CD4-positive, alpha-beta T cell (primary cell): ENCODE data around the gene TECPR2. TPM values are rescaled to one million over a fixed set of nuclear protein-coding genes. Genes with fewer than 3 reads are reported as not detected.
"Not testable (repeated sequence)": the region's sequence is repeated elsewhere in the genome, so short reads cannot be mapped to it uniquely, and the experiment has no call there.

Experiments used
- ATAC-seq: fragments of 200-7000 bp; cut with Tn5 transposase; one replicate; pipeline ENCODE4 v1.10.0; 2022; ENCODE audit warnings: mild to moderate bottlenecking; ENCODE audit not compliant: poor library complexity
- CTCF ChIA-PET: fragments of 350-600 bp; sonication (Branson Sonifier 250); formaldehyde crosslinking; loops from one replicate; lab custom pipeline; 2021; ENCODE audit warnings: antibody characterized with exemption, inconsistent platforms; lab: Charles Lee
- POLR2A ChIA-PET: fragments of 350-600 bp; sonication (Branson Sonifier 250); formaldehyde crosslinking; loops from one replicate; lab custom pipeline; 2021; ENCODE audit warnings: antibody characterized with exemption, inconsistent platforms; lab: Charles Lee
- DNase-seq, 14 experiments: peaks; one replicate each; pipeline ENCODE4 v3.0.0-alpha.2; 2013 to 2020; ENCODE audit warnings: mixed read lengths in 2 of 14
- H3K27ac ChIP-seq, 2 donors: one replicate each; pipeline versions ENCODE4 v1.5.1 to v1.7.0; 2013; ENCODE audit warnings: low read length in 2 of 2, low read depth in 1 of 2, mild to moderate bottlenecking in 1 of 2
- H3K27me3 ChIP-seq, 2 experiments: 1 replicate in 1 of 2; 2 replicates in 1 of 2; pipeline versions ENCODE4 v1.6.1 to v1.7.0; 2013; ENCODE audit warnings: low read length in 2 of 2, control low read depth in 1 of 2, mild to moderate bottlenecking in 1 of 2, moderate library complexity in 1 of 2; ENCODE audit not compliant: insufficient read depth in 2 of 2, control insufficient read depth in 1 of 2
- H3K36me3 ChIP-seq: one replicate; pipeline ENCODE4 v1.6.1; 2013; ENCODE audit warnings: low read length, control low read depth; ENCODE audit not compliant: insufficient read depth
- H3K4me1 ChIP-seq: one replicate; pipeline ENCODE4 v1.6.1; 2013; ENCODE audit warnings: low read length, control low read depth; ENCODE audit not compliant: insufficient read depth
- H3K4me3 ChIP-seq: one replicate; pipeline ENCODE4 v1.5.1; 2013; ENCODE audit warnings: mild to moderate bottlenecking, low read length, moderate library complexity
- H3K9me3 ChIP-seq, 2 experiments: 1 replicate in 1 of 2; 2 replicates in 1 of 2; pipeline versions ENCODE4 v1.6.1 to v1.7.0; 2013; ENCODE audit warnings: low read length in 2 of 2, mild to moderate bottlenecking in 2 of 2, control low read depth in 1 of 2, moderate library complexity in 1 of 2; ENCODE audit not compliant: control insufficient read depth in 1 of 2, insufficient read depth in 1 of 2
- H3K27ac Mint-ChIP-seq: one replicate; pipeline ENCODE4 v1.8.0; 2020; ENCODE audit warnings: mixed read lengths
- H3K27me3 Mint-ChIP-seq: one replicate; pipeline ENCODE4 v1.8.0; 2021; ENCODE audit warnings: mixed read lengths
- H3K36me3 Mint-ChIP-seq: one replicate; pipeline ENCODE4 v1.8.0; 2021; ENCODE audit warnings: low read depth, mixed read lengths
- H3K4me1 Mint-ChIP-seq: one replicate; pipeline ENCODE4 v1.8.0; 2021; ENCODE audit warnings: low read depth, mixed read lengths
- H3K4me3 Mint-ChIP-seq: one replicate; pipeline ENCODE4 v1.8.0; 2020; ENCODE audit warnings: mild to moderate bottlenecking, mixed read lengths
- H3K9me3 Mint-ChIP-seq: one replicate; pipeline ENCODE4 v1.8.0; 2020; ENCODE audit warnings: mixed read lengths
- intact Hi-C, 2 experiments: fragments of 100-400 bp; cut with DNase I in 1 of 2; cut with micrococcal nuclease in 1 of 2; formaldehyde crosslinking; loops; one replicate each; pipeline versions ENCODE4 v1.15.1 to v1.9.0; 2023 to 2025; cut with DNase I, micrococcal nuclease
- total RNA-seq, 174 experiments: library from RNA in 2 of 174; stranded (reverse) in 2 of 174; gene quantifications; one replicate each; pipeline ENCODE4 v1.2.3 and lab custom pipeline; 2021 to 2026
- TF ChIP-seq, protein P1 (sequence below): fragments of 200-600 bp; IDR thresholded peaks from one replicate; pipeline ENCODE4 v1.8.0; 2022; ENCODE audit warnings: antibody characterized with exemption, mild to moderate bottlenecking

The TECPR2 gene
- total RNA-seq, 2 experiments from 2014 or later = 5.0 to 5.4 TPM

DNA sequence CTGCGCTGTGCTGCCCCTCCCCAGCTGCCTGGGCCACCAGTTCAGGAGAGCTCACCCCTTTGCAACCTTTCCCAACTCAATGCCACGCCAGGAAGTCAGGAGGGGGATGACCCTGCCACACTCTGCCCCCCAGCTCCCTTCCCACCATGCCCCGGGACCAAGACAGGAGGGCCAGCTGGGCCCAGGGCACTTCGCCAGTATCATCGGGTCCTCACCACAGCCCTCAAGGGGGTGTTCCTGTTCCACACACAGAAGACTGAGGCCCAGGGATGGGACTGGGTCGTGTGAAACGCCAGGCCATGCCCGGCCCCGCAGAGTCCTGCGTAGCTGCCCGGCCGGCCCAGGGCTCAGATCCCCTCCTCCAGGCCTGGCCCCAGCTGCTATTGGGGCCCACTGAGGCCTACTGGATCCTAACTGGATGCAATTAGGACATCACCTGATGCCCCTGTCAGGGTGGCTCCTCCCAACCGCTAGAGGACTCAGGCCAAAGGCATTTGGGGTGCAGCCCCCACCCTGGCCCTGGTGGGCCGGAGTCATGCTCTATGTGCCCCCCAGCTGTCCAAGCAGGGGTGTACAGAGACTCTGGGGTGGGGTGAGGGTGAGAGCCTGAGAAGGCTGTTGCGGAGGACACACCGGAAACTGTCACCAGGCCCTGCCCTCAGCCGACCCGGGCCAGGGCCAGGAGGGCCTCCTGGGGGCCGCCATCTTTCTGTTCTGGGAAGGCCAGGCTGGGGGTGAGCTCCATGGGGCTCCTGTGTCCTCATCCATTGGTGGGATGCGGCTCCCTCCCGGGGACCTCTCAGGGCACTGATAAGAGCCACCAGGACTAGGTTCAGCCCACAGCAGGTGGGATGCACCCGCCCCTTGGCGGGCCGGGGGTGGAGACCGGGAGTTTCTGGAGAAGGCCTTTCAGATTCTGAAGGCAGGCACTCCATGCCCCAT is 176.1 kb downstream of the TECPR2 start:
- Histone ChIP-seq H3K4me1 (no peaks in the 10 kb centered on the region), H3K9me3 (no peaks in the 10 kb centered on the region), H3K4me3 (no peak overlapping the region), H3K27ac (no peak overlapping the region), H3K36me3 (no peaks in the 10 kb centered on the region), H3K27me3 (peaks cover under 1% of the 10 kb centered on the region in 2 experiments)
- Mint-ChIP-seq H3K36me3 (no peaks in the 10 kb centered on the region), H3K9me3 (no peaks in the 10 kb centered on the region), H3K4me1 (no peaks in the 10 kb centered on the region), H3K27ac (no peak overlapping the region), H3K4me3 (no peak overlapping the region), H3K27me3 (peaks cover 5% of the 10 kb centered on the region)
- TF ChIP-seq, protein P1, sequence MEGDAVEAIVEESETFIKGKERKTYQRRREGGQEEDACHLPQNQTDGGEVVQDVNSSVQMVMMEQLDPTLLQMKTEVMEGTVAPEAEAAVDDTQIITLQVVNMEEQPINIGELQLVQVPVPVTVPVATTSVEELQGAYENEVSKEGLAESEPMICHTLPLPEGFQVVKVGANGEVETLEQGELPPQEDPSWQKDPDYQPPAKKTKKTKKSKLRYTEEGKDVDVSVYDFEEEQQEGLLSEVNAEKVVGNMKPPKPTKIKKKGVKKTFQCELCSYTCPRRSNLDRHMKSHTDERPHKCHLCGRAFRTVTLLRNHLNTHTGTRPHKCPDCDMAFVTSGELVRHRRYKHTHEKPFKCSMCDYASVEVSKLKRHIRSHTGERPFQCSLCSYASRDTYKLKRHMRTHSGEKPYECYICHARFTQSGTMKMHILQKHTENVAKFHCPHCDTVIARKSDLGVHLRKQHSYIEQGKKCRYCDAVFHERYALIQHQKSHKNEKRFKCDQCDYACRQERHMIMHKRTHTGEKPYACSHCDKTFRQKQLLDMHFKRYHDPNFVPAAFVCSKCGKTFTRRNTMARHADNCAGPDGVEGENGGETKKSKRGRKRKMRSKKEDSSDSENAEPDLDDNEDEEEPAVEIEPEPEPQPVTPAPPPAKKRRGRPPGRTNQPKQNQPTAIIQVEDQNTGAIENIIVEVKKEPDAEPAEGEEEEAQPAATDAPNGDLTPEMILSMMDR = no peak
- DNase-seq (no peak), ATAC-seq (no peak)
- CTCF ChIA-PET = interaction anchor here (1.1 kb wide), 1 partner anchor 10 kb away, joined by 5 read pairs; no protein-coding TSS in a partner anchor
- intact Hi-C loops = no loop called here
- POLR2A ChIA-PET = no interaction called here

DNA sequence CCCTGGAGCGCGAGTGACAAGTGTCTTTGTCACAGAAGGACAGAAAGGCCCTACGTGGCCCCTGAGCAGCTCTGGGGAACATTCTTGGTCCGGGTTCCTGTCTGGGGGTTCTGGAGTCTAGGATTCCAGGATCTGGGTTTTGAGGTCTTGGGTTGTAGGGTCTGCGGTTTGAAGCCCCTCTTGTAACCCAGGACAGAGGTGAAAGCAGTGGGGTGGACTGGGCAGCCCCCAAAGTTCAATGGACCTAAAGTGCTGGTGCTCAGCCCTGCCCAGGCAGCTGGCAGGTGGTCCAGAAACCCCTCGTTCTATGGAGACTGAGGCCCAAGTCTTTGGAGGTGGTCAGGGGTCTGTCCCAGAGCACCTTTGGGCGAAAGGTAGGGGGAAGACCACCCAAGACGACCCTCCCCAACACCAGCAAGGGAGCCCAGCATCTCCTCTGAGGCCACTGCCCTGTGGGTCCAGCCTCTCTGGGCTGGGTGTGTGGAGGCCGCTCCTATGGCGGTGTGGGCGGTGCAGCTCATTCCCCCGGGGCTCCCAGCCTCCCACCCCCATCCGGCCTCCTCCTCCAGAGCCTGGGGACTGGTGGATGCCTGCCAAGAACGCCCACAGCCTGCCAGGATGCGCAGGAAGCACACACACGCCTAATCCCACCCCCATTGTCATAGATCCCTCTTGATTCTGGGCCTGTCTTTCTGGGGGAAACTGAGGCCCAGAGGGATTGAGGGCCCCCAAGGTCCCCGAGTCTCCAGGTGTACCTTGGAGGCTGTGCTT is 177.0 kb downstream of the TECPR2 start:
- H3K27ac Mint-ChIP-seq = no peak overlapping the region
- ATAC-seq (no peak), DNase-seq (no peak)
- POLR2A ChIA-PET = no interaction called here
- H3K27ac ChIP-seq = no peak overlapping the region
- no peaks in the 10 kb centered on the region for H3K4me1 Mint-ChIP-seq
- CTCF ChIA-PET = interaction anchor here (1.1 kb wide), 1 partner anchor 11 kb away, joined by 5 read pairs; no protein-coding TSS in a partner anchor
- H3K4me3 Mint-ChIP-seq = no peak overlapping the region
- H3K36me3 Mint-ChIP-seq = no peaks in the 10 kb centered on the region
- no peaks in the 10 kb centered on the region for H3K9me3 Mint-ChIP-seq
- peaks cover 9% of the 10 kb centered on the region for H3K27me3 Mint-ChIP-seq
- H3K9me3 ChIP-seq = no peaks in the 10 kb centered on the region
- no peak overlapping the region for H3K4me3 ChIP-seq
- H3K4me1 ChIP-seq = peaks cover 7% of the 10 kb centered on the region
- H3K36me3 ChIP-seq = no peaks in the 10 kb centered on the region
- TF ChIP-seq, protein P1 = no peak
- intact Hi-C loops = no loop called here
- peaks cover 6 to 7% of the 10 kb centered on the region in 2 experiments for H3K27me3 ChIP-seq

DNA sequence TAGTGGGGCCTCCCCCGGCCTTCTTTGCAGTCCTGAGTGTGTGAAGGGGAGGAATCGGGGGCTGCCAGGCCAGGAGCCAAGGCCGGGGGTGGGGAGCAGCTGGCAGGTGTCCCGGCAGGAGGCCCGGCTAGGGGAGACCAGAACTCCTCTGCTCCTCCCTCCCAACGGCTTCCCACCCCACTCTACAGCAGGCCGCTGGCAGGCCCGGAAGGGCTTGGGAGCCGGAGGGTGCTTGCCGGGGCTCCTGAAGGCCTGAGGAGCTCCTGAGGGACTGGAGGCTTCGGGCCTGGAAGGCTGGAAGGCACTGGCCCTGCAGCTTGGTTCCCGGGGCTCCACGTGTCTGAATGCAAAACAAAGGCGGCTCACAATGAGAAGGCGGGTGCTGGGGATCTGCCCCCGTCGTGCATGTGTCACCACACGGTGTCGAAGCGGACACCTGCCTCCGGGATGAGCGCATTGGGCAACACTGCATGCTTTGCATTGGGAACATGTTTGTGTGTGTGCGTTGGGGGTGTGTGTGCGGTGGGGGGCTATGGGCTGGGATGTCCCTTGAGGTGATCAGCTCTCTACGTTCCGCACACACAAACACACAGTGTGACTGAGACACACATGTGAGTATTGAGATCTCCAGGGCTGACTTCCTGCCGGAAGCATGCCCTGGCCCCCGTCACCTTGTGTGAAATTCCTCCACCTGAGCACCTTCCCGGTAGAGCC is 177.7 kb downstream of the TECPR2 start:
- TF ChIP-seq, protein P1 = no peak
- H3K4me3 Mint-ChIP-seq = no peak overlapping the region
- H3K27ac Mint-ChIP-seq = no peak overlapping the region
- ChIA-PET POLR2A (no interaction called here), CTCF (no interaction called here)
- H3K4me1 Mint-ChIP-seq = peaks cover 4% of the 10 kb centered on the region
- no peaks in the 10 kb centered on the region for H3K36me3 Mint-ChIP-seq
- peaks cover 12 to 15% of the 10 kb centered on the region in 2 experiments for H3K27me3 ChIP-seq
- peaks cover 0 to 4% of the 10 kb centered on the region in 2 experiments for H3K9me3 ChIP-seq
- DNase-seq = no peak
- no peaks in the 10 kb centered on the region for H3K36me3 ChIP-seq
- H3K27ac ChIP-seq = no peak overlapping the region
- peaks cover 14% of the 10 kb centered on the region for H3K27me3 Mint-ChIP-seq
- H3K4me1 ChIP-seq = peaks cover 14% of the 10 kb centered on the region
- intact Hi-C loops = no loop called here
- H3K4me3 ChIP-seq = no peak overlapping the region
- no peak for ATAC-seq
- H3K9me3 Mint-ChIP-seq = no peaks in the 10 kb centered on the region

DNA sequence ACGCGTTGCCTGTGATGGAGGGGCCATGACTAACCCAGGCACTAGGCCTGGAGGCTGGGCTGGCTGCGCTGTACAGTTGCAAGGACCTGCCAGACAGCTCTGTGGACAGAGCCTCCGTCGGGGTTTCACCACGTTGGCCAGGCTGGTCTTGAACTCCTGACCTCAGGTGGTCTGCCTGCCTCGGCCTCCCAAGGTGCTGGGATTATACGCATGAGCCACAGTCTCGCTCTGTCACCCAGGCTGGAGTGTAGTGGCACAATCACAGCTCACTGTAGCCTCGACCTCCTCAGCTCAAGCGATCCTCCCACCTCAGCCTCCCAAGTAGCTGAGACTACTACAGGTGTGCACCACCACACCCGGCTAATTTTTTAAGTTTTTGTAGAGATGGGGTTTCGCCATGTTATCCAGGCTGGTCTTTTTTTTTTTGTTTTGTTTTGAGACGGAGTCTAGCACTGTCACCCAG is 178.3 kb downstream of the TECPR2 start:
- H3K36me3 Mint-ChIP-seq, H3K27ac Mint-ChIP-seq, H3K9me3 Mint-ChIP-seq, H3K27ac ChIP-seq, CTCF ChIA-PET, H3K4me3 Mint-ChIP-seq, H3K36me3 ChIP-seq, H3K4me1 Mint-ChIP-seq, H3K4me3 ChIP-seq, ATAC-seq, DNase-seq, intact Hi-C loops, POLR2A ChIA-PET, H3K9me3 ChIP-seq: not testable (repeated sequence)
- peaks cover 20% of the 10 kb centered on the region for H3K27me3 Mint-ChIP-seq
- Histone ChIP-seq H3K4me1 (peaks cover 16% of the 10 kb centered on the region), H3K27me3 (peaks cover 18 to 20% of the 10 kb centered on the region in 2 experiments)
